Neural progenitor cell (in vitro differentiated cells): ENCODE measurements around the gene TM9SF4.

Experiments used
- CTCF ChIP-seq: fragments of 200-600 bp; sonication (generic); IDR thresholded peaks from 2 replicates; pipeline ENCODE4 v1.5.1; 2017; ENCODE audit warnings: antibody characterized with exemption, mild to moderate bottlenecking
- EZH2 ChIP-seq: fragments of 200-600 bp; sonication (generic); IDR thresholded peaks from 2 replicates; pipeline ENCODE4 v1.6.1; 2017; ENCODE audit warnings: antibody characterized with exemption, mild to moderate bottlenecking, moderate library complexity

DNA sequence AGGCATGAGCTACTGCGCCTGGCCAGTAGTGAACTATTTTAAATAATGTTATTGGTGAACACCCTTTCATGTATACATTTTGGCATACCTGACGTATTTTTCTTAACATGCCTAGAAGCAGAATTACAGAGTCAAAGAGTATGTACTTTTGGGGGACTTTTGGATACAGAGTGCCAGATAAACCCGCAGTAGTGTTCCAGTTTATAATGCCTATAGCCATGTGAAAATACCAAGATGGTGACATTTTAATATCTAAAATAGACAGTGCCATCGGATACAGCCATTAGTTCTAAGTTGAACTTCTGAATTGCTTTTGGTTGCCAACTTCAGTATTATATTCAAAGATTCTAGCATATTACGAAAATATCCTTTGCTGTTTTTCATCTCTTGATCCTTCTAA is 20.3 kb downstream of the TM9SF4 start:
- TF ChIP-seq EZH2 (no peak), CTCF (no peak)
